Naive thymus-derived CD8-positive, alpha-beta T cell (primary cell): ENCODE measurements around the gene MACF1. TPM values are rescaled to one million over a fixed set of nuclear protein-coding genes. Genes with fewer than 3 reads are reported as not detected.
"Not testable (repeated sequence)": the region's sequence is repeated elsewhere in the genome, so short reads cannot be mapped to it uniquely, and the experiment has no call there.

Experiments
- ATAC-seq, 2 donors: fragments of 150-1000 bp; cut with Tn5 transposase in 1 of 2; sonication (Bioruptor Pico), chemical (Tn5 transposase) in 1 of 2; 1 replicate in 1 of 2; 2 replicates in 1 of 2; pipeline ENCODE4 v1.10.0; 2021; ENCODE audit warnings: mild to moderate bottlenecking in 2 of 2, moderate library complexity in 2 of 2
- POLR2A ChIA-PET: fragments of 350-600 bp; sonication (Branson Sonifier 250); formaldehyde crosslinking; loops from one replicate; lab custom pipeline; 2021; ENCODE audit warnings: antibody characterized with exemption; lab: Charles Lee
- DNase-seq, 10 donors: peaks; one replicate each; pipeline versions ENCODE4 v3.0.0 to v3.0.0-alpha.2; 2020 to 2022
- H3K27ac Mint-ChIP-seq, 10 donors: one replicate each; pipeline ENCODE4 v1.8.0; 2020 to 2022; ENCODE audit warnings: mild to moderate bottlenecking in 10 of 10, mixed read lengths in 10 of 10, moderate library complexity in 4 of 10, inconsistent platforms in 1 of 10
- H3K27me3 Mint-ChIP-seq, 5 donors: one replicate each; pipeline ENCODE4 v1.8.0; 2021 to 2022; ENCODE audit warnings: mixed read lengths in 5 of 5
- H3K36me3 Mint-ChIP-seq, 3 donors: one replicate each; pipeline ENCODE4 v1.8.0; 2020 to 2022; ENCODE audit warnings: mixed read lengths in 3 of 3, mild to moderate bottlenecking in 2 of 3, inconsistent platforms in 1 of 3
- H3K4me1 Mint-ChIP-seq, 4 donors: one replicate each; pipeline ENCODE4 v1.8.0; 2021 to 2022; ENCODE audit warnings: mixed read lengths in 4 of 4
- H3K4me3 Mint-ChIP-seq, 10 donors: one replicate each; pipeline ENCODE4 v1.8.0; 2020 to 2022; ENCODE audit warnings: mild to moderate bottlenecking in 10 of 10, mixed read lengths in 10 of 10, moderate library complexity in 6 of 10, inconsistent platforms in 1 of 10
- H3K9me3 Mint-ChIP-seq, 9 donors: one replicate each; pipeline ENCODE4 v1.8.0; 2020 to 2022; ENCODE audit warnings: mixed read lengths in 9 of 9, mild to moderate bottlenecking in 3 of 9, inconsistent platforms in 1 of 9, moderate library complexity in 1 of 9
- polyA plus RNA-seq, 3 donors: library from polyadenylated mRNA; unstranded; fragments of 300-500 nt; fragmentation: Illumina TruSeq; gene quantifications; one replicate each; pipeline ENCODE4 v1.2.3, GENCODE V29; 2021
- total RNA-seq, 8 experiments: library from RNA in 2 of 8; stranded (reverse) in 2 of 8; gene quantifications; one replicate each; pipeline ENCODE4 v1.2.3 and lab custom pipeline; 2021 to 2026

Gene MACF1
- total and polyA plus RNA-seq, 5 experiments from 2014 or later, result 13.4 to 222 (median 60.8) TPM

GRCh38 chr1:39490596-39491145 lies 286.2 kb downstream of the MACF1 start:
- H3K9me3 Mint-ChIP-seq, result no peaks in the 10 kb centered on the region
- H3K27ac Mint-ChIP-seq, result peak overlapping the region in 2 of 10 donors; percentile 6 to 59
- peak in 3 of 10 donors; percentile 23 to 35 (median 24) for DNase-seq
- H3K36me3 Mint-ChIP-seq, result peaks cover 0 to 18% (median 0%) of the 10 kb centered on the region in 3 donors
- peak overlapping the region; percentile 61 to 81 (median 74) for H3K4me3 Mint-ChIP-seq
- peaks cover 3 to 7% (median 5%) of the 10 kb centered on the region in 4 donors for H3K4me1 Mint-ChIP-seq
- H3K27me3 Mint-ChIP-seq, result peaks cover 10 to 24% (median 17%) of the 10 kb centered on the region in 5 donors
- peak; percentile 31 to 37 for ATAC-seq
- POLR2A ChIA-PET, result interaction anchor here (0.8 kb wide), 1 partner anchor 35 kb away, joined by 3 read pairs; no protein-coding TSS in a partner anchor

- ATAC-seq, result peak; percentile 90 to 91
- POLR2A ChIA-PET, result interaction anchor here (0.8 kb wide), 1 partner anchor 36 kb away, joined by 3 read pairs; no protein-coding TSS in a partner anchor
- H3K4me3 Mint-ChIP-seq, result peak within 1 kb of the TSS; percentile 62 to 81 (median 74)
- peaks cover 0 to 12% (median 0%) of the 10 kb centered on the region in 3 donors for H3K36me3 Mint-ChIP-seq
- H3K27me3 Mint-ChIP-seq, result peaks cover 10 to 25% (median 17%) of the 10 kb centered on the region in 5 donors
- H3K4me1 Mint-ChIP-seq, result peaks cover 3 to 7% (median 5%) of the 10 kb centered on the region in 4 donors
- peak; percentile 46 to 82 (median 72) for DNase-seq
- H3K9me3 Mint-ChIP-seq, result no peaks in the 10 kb centered on the region
- peak within 1 kb of the TSS in 2 of 10 donors; percentile 6 to 59 for H3K27ac Mint-ChIP-seq
Measured at GRCh38 chr1:39491146-39491921, 286.8 kb downstream of the MACF1 start, which contains the start of gene BMP8A. Gene BMP8A (plus strand): TSS chr1:39491636. CDS start chr1:39491992, 356 bp downstream.

GRCh38 chr1:39492118-39493042 lies 287.9 kb downstream of the MACF1 start:
- DNase-seq, H3K4me1 Mint-ChIP-seq, H3K36me3 Mint-ChIP-seq, H3K9me3 Mint-ChIP-seq, H3K27ac Mint-ChIP-seq, POLR2A ChIA-PET: not testable (repeated sequence)
- Mint-ChIP-seq H3K27me3 (peaks cover 12 to 35% (median 22%) of the 10 kb centered on the region in 5 donors), H3K4me3 (peak overlapping the region; percentile 39 to 73 (median 62))
- peak in 1 of 2 donors; percentile 6 for ATAC-seq

GRCh38 chr1:39493043-39493810 lies 288.7 kb downstream of the MACF1 start:
- H3K27ac Mint-ChIP-seq, DNase-seq, H3K4me1 Mint-ChIP-seq, H3K9me3 Mint-ChIP-seq, ATAC-seq, H3K36me3 Mint-ChIP-seq, POLR2A ChIA-PET: not testable (repeated sequence)
- peak overlapping the region; percentile 39 to 73 (median 58) for H3K4me3 Mint-ChIP-seq
- H3K27me3 Mint-ChIP-seq, result peaks cover 12 to 43% (median 22%) of the 10 kb centered on the region in 5 donors

GRCh38 chr1:39494671-39495410 lies 290.3 kb downstream of the MACF1 start:
- Mint-ChIP-seq H3K4me3 (peak overlapping the region in 1 of 10 donors; percentile 6), H3K27me3 (peaks cover 12 to 45% (median 22%) of the 10 kb centered on the region in 5 donors), H3K9me3 (no peaks in the 10 kb centered on the region), H3K27ac (no peak overlapping the region), H3K36me3 (no peaks in the 10 kb centered on the region), H3K4me1 (peaks cover 3 to 7% (median 5%) of the 10 kb centered on the region in 4 donors)
- DNase-seq (no peak), ATAC-seq (no peak)
- POLR2A ChIA-PET, result no interaction called here

- peaks cover 12 to 45% (median 22%) of the 10 kb centered on the region in 5 donors for H3K27me3 Mint-ChIP-seq
- not testable (repeated sequence) for H3K4me3 Mint-ChIP-seq, H3K4me1 Mint-ChIP-seq, H3K36me3 Mint-ChIP-seq, H3K9me3 Mint-ChIP-seq, H3K27ac Mint-ChIP-seq, ATAC-seq, DNase-seq
- POLR2A ChIA-PET, result interaction anchor here (0.9 kb wide), 1 partner anchor 21 kb away, joined by 6 read pairs; no protein-coding TSS in a partner anchor
Measured at GRCh38 chr1:39496520-39496919, 292.0 kb downstream of the MACF1 start.

- Mint-ChIP-seq H3K36me3 (no peaks in the 10 kb centered on the region), H3K4me1 (peaks cover 0 to 2% (median under 1%) of the 10 kb centered on the region in 4 donors), H3K9me3 (no peaks in the 10 kb centered on the region), H3K4me3 (no peak overlapping the region), H3K27ac (no peak overlapping the region), H3K27me3 (peaks cover 12 to 45% (median 22%) of the 10 kb centered on the region in 5 donors)
- DNase-seq, result no peak
- POLR2A ChIA-PET, result interaction anchor here (0.9 kb wide), 1 partner anchor 22 kb away, joined by 6 read pairs; no protein-coding TSS in a partner anchor
- no peak for ATAC-seq
Measured at GRCh38 chr1:39497585-39497984, 293.1 kb downstream of the MACF1 start.

- H3K4me1 Mint-ChIP-seq, H3K4me3 Mint-ChIP-seq, H3K9me3 Mint-ChIP-seq, POLR2A ChIA-PET, DNase-seq, ATAC-seq, H3K36me3 Mint-ChIP-seq: not testable (repeated sequence)
- Mint-ChIP-seq H3K27me3 (peaks cover 10 to 39% (median 18%) of the 10 kb centered on the region in 5 donors), H3K27ac (peak overlapping the region in 1 of 10 donors; percentile 11)
Measured at GRCh38 chr1:39498096-39498710, 293.7 kb downstream of the MACF1 start.

- H3K27me3 Mint-ChIP-seq, result peaks cover 9 to 33% (median 16%) of the 10 kb centered on the region in 5 donors
- POLR2A ChIA-PET, ATAC-seq, H3K36me3 Mint-ChIP-seq, H3K9me3 Mint-ChIP-seq, H3K4me1 Mint-ChIP-seq, H3K27ac Mint-ChIP-seq, DNase-seq, H3K4me3 Mint-ChIP-seq: not testable (repeated sequence)
Measured at GRCh38 chr1:39498821-39499220, 294.3 kb downstream of the MACF1 start.

GRCh38 chr1:39499668-39500067 lies 295.2 kb downstream of the MACF1 start:
- no peaks in the 10 kb centered on the region for H3K4me1 Mint-ChIP-seq
- peaks cover 2 to 25% (median 7%) of the 10 kb centered on the region in 5 donors for H3K27me3 Mint-ChIP-seq
- H3K36me3 Mint-ChIP-seq, result no peaks in the 10 kb centered on the region
- H3K4me3 Mint-ChIP-seq, result no peak overlapping the region
- ATAC-seq, result no peak
- H3K9me3 Mint-ChIP-seq, result no peaks in the 10 kb centered on the region
- no peak overlapping the region for H3K27ac Mint-ChIP-seq
- no peak for DNase-seq
- POLR2A ChIA-PET, result no interaction called here
